ENCODE measurements around the gene MAPK8.

The MAPK8 gene

DNA sequence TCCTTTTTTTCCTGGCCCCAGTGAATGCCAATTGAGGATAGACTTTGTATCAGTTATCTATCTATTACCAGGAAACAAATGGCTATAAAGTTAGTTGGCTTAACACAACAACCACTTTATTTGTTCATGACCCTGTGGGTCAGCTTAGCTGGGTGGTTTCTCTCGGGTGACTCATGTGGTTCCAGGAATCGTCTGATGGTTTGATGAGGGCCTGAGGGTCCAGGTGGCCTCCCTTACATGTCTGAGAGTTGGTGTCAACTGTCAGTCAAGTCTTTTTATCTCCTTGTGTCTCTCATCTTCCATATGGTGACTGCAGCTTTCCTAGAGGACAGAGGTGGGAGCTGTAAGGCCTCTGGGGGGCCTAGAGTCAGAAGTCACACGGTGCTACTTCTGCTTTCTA lies 15.3 kb upstream of the MAPK8 start:
- no peaks in the 10 kb centered on the region for H3K36me3 ChIP-seq (ENCODE audit: insufficient read depth, low read length)
- H3K79me2 ChIP-seq (ENCODE audit: insufficient read depth, low read length): no peaks in the 10 kb centered on the region
- H3K27ac ChIP-seq (ENCODE audit: low read length): peak overlapping the region; percentile 94
- DNase-seq (peak; percentile 65), ATAC-seq (ENCODE audit: insufficient read depth, low read depth) (peak; percentile 27)
- H3K9me3 ChIP-seq (ENCODE audit: insufficient read depth, low read length, severe bottlenecking): peaks cover 4% of the 10 kb centered on the region
- H3K9ac ChIP-seq (ENCODE audit: low read depth, low read length): no peak overlapping the region
- no peak for TF ChIP-seq CTCF (IDR thresholded peaks at IDR 0.05; ENCODE audit: borderline replicate concordance, extremely low read depth, low read length, poor library complexity, severe bottlenecking)
- no peak for TF ChIP-seq EZH2 (IDR thresholded peaks at IDR 0.05; ENCODE audit: borderline replicate concordance, low read depth, low read length, severe bottlenecking)
- peaks cover 74% of the 10 kb centered on the region for H3K4me1 ChIP-seq (ENCODE audit: insufficient read depth, low read length)
- H4K20me1 ChIP-seq (ENCODE audit: insufficient read depth, low read length): no peaks in the 10 kb centered on the region
- no peaks in the 10 kb centered on the region for H3K27me3 ChIP-seq (ENCODE audit: insufficient read depth, low read length, poor library complexity)
- H2AFZ ChIP-seq (ENCODE audit: low read depth, low read length): no peak overlapping the region; the same call in 1 of the 2 replicates
- no peak overlapping the region for H3K4me2 ChIP-seq (ENCODE audit: insufficient read depth, low read length)
- H3K4me3 ChIP-seq (ENCODE audit: low read depth in 1 of 2, low read length in 2 of 2): no peak overlapping the region

- H3K27me3 ChIP-seq (ENCODE audit: insufficient read depth, low read length, poor library complexity): no peaks in the 10 kb centered on the region
Observed at GRCh38 chr10:48292616-48293015, 13.9 kb upstream of the MAPK8 start.

GRCh38 chr10:48294431-48294830 lies 12.0 kb upstream of the MAPK8 start:
- Histone ChIP-seq H3K27me3 (ENCODE audit: insufficient read depth, low read length, poor library complexity) (no peaks in the 10 kb centered on the region), H3K4me2 (ENCODE audit: insufficient read depth, low read length) (no peak overlapping the region), H3K27ac (ENCODE audit: low read length) (no peak overlapping the region), H4K20me1 (ENCODE audit: insufficient read depth, low read length) (no peaks in the 10 kb centered on the region), H3K9me3 (ENCODE audit: insufficient read depth, low read length, severe bottlenecking) (peaks cover 4% of the 10 kb centered on the region), H3K4me1 (ENCODE audit: insufficient read depth, low read length) (peaks cover 44% of the 10 kb centered on the region), H3K36me3 (ENCODE audit: insufficient read depth, low read length) (no peaks in the 10 kb centered on the region), H2AFZ (ENCODE audit: low read depth, low read length) (no peak overlapping the region), H3K79me2 (ENCODE audit: insufficient read depth, low read length) (no peaks in the 10 kb centered on the region), H3K4me3 (ENCODE audit: low read depth in 1 of 2, low read length in 2 of 2) (no peak overlapping the region), H3K9ac (ENCODE audit: low read depth, low read length) (no peak overlapping the region)
- DNase-seq (no peak), ATAC-seq (ENCODE audit: insufficient read depth, low read depth) (no peak)
- no peak for TF ChIP-seq EZH2 (IDR thresholded peaks at IDR 0.05; ENCODE audit: borderline replicate concordance, low read depth, low read length, severe bottlenecking)
- no peak for TF ChIP-seq CTCF (IDR thresholded peaks at IDR 0.05; ENCODE audit: borderline replicate concordance, extremely low read depth, low read length, poor library complexity, severe bottlenecking)

More at GRCh38 chr10:48292616-48293015, 13.9 kb upstream of the MAPK8 start:
- TF ChIP-seq CTCF (IDR thresholded peaks at IDR 0.05; ENCODE audit: borderline replicate concordance, extremely low read depth, low read length, poor library complexity, severe bottlenecking) (no peak), EZH2 (IDR thresholded peaks at IDR 0.05; ENCODE audit: borderline replicate concordance, low read depth, low read length, severe bottlenecking) (no peak)
- Histone ChIP-seq H4K20me1 (ENCODE audit: insufficient read depth, low read length) (no peaks in the 10 kb centered on the region), H3K27ac (ENCODE audit: low read length) (no peak overlapping the region; the same call in 1 of the 2 replicates), H3K9me3 (ENCODE audit: insufficient read depth, low read length, severe bottlenecking) (peaks cover 4% of the 10 kb centered on the region), H3K36me3 (ENCODE audit: insufficient read depth, low read length) (no peaks in the 10 kb centered on the region), H3K4me2 (ENCODE audit: insufficient read depth, low read length) (no peak overlapping the region), H3K79me2 (ENCODE audit: insufficient read depth, low read length) (no peaks in the 10 kb centered on the region), H3K4me3 (ENCODE audit: low read depth in 1 of 2, low read length in 2 of 2) (no peak overlapping the region), H3K4me1 (ENCODE audit: insufficient read depth, low read length) (peaks cover 60% of the 10 kb centered on the region), H2AFZ (ENCODE audit: low read depth, low read length) (no peak overlapping the region), H3K9ac (ENCODE audit: low read depth, low read length) (no peak overlapping the region)
- DNase-seq (no peak), ATAC-seq (ENCODE audit: insufficient read depth, low read depth) (no peak)

Data from DND-41 (cell line).